ENCODE data around the gene FLOT1.

FLOT1 gene

DNA sequence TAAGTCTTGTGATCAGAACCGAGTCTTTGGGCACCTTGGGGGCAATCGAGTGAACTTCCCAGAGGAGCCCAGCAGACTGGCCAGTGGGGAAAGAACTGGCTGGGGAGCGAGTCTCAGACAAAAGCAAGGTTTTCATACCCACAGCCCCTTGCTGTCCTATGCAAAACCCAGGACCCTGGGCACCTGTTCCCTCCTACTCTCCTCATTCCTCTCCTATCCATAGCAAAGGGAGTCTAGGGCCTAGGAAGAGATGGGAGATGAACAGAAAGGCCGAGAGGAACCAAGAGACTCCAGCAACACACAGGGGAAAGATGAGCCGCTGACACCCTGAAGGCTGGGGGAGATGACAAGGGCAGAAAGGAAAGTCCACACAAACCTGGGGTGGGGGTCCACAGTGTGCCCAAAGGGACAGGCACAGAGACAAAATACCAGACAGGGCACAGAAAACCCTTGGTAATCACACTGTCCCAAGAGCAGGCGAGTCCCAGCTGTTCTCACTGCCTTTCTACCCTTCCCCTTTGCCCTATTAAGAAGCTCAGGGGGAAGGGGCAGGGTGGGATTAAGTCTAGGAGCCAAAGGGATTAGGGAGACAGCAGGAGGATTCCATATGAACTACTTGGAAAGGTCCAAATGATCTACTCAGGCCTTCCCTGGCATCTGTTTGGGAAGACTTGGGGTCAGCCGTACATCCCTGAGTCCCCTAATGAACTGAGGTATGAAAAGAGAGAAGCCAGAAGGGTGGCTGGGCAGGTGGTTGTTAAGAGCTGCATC is 62.5 kb downstream of the FLOT1 start:
- no peak for DNase-seq (ENCODE audit: low read depth in 2 of 2)

DNA sequence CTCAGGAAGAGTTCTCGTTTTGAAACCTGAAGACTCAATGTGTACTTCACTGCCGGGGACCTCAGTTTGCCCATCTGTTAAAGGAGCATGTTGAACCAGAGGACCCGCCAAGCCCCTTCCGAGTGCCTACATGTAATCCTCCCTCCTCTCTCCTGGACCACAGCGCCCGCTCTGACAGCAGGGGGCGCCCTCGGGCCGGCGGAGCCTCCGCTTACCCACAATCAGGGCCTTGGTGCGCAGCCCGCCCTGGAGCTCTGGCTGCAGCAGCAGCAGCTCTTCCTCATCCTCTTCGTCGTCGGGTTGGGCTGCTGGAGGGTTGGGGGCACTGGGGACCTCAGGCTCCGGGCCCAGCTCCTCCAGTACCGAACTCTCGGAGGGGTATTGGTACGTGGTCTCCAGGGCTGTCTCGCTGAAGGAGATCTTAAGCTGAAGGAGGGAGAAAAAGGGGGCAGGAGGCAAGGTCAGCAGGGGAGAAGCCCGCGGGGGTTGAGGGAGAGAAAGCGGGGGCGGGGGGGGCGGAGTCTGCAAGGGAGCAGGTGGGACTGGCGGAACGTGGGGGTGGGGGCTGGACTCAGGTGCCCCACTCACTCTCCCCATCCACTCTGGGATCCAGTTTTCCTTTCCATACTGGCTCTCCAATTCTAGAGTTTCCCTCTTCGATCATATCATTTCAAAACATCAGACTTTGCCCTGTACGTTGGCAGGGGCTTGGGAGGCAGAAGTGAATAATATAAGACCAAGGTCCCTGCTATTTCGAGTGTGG is 63.3 kb downstream of the FLOT1 start:
- DNase-seq (ENCODE audit: low read depth in 2 of 2), result peak; percentile 86

Measured in stimulated activated CD8-positive, alpha-beta memory T cell treated with anti-CD3 and anti-CD28 coated beads, Interleukin-15, amount 100 ng/mL, for 48 hours (primary cell).